ENCODE results near the gene THRAP3. TPM values are rescaled to one million over a fixed set of nuclear protein-coding genes. Genes with fewer than 3 reads are reported as not detected.

THRAP3 gene
- total and polyA plus RNA-seq, 9 of the 15 experiments (the other 6 are each of a cell fraction or from before 2014, with no cell fraction given) = 66.2 to 135 (median 113) TPM

DNA sequence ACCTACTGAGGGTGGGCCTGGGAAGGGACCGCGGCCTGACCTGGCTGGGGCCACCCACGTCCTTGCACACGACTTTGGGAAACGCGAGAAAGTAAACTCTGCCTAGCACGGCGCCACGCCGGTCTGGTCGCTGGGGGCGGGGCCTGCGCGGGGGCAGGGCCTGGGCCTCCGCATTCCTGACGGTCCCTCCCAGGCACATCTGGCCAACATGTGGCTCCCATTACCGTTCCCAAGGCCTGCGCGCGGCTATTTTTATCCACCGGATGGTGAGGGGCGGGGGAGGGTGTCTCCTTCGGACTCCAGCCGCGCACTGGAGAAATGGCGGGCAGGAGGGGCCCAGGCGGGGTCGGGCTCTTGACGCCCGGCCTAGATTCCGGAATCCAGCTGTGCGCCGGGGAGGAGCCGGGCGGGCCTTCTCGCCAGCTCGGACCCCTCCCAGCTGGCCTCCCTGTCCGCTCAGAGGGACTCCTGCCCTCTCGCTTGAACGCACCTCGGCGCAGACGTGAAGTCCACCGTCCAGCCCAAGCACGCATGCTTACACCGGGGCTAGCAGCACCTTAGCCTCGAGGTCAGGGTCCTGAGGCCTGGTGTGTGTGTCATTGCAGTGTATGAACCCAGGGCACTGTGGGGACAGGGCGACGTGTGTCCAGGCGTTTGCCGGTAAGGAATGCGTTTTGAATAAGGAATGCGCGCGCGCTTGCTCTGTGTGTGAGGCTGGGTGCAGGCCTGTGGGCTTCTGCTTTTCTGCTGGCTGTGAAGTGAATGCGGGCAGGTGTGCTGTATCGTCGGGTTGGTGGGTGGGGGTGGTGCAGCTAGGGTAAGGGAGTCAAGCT is 97.1 kb downstream of the THRAP3 start (continued):
- TF ChIP-seq HNRNPLL (IDR thresholded peaks at IDR 0.05; ENCODE audit: low read depth, low read length, poor library complexity, severe bottlenecking) = peak; percentile 67
- TF ChIP-seq OTX1 (CRISPR knock-in tag; IDR thresholded peaks at IDR 0.05) = no peak
- TF ChIP-seq RAD21 (CRISPR knock-in tag; conservative IDR thresholded peaks at IDR 0.05 in 1 of 2, IDR thresholded peaks at IDR 0.05 in 1 of 2) = no peak
- peak; percentile 63 for TF ChIP-seq EP300 (IDR thresholded peaks at IDR 0.05; ENCODE audit: low read length)
- TF ChIP-seq ZNF707 (CRISPR knock-in tag; conservative IDR thresholded peaks at IDR 0.05) = no peak
- no peak for TF ChIP-seq ZNF184 (CRISPR knock-in tag; IDR thresholded peaks at IDR 0.05)
- TF ChIP-seq FOXM1 (IDR thresholded peaks at IDR 0.05; ENCODE audit: low read depth) = no peak
- TF ChIP-seq FOXM1 (CRISPR knock-in tag; IDR thresholded peaks at IDR 0.05; ENCODE audit: low read depth) = peak; percentile 95
- TF ChIP-seq TSC22D4 (tag; IDR thresholded peaks at IDR 0.05) = no peak
- TF ChIP-seq MEF2A (IDR thresholded peaks at IDR 0.05; ENCODE audit: control insufficient read depth, low read depth, low read length) = peak; percentile 99
- TF ChIP-seq TFAM (CRISPR knock-in tag; conservative IDR thresholded peaks at IDR 0.05) = no peak
- TF ChIP-seq SMAD4 (CRISPR knock-in tag; conservative IDR thresholded peaks at IDR 0.05) = peak; percentile 97
- TF ChIP-seq HNRNPK (IDR thresholded peaks at IDR 0.05; ENCODE audit: low read depth, low read length, poor library complexity, severe bottlenecking) = no peak
- TF ChIP-seq ZFX (CRISPR knock-in tag; IDR thresholded peaks at IDR 0.05) = peak; percentile 97
- TF ChIP-seq POLR2G (IDR thresholded peaks at IDR 0.05; ENCODE audit: low read depth, low read length) = peak; percentile 91
- no peak for TF ChIP-seq ZNF224 (CRISPR knock-in tag; IDR thresholded peaks at IDR 0.05)
- peak; percentile 93 for TF ChIP-seq RBFOX2 (IDR thresholded peaks at IDR 0.05; ENCODE audit: low read depth, low read length)
- TF ChIP-seq, protein P1, sequence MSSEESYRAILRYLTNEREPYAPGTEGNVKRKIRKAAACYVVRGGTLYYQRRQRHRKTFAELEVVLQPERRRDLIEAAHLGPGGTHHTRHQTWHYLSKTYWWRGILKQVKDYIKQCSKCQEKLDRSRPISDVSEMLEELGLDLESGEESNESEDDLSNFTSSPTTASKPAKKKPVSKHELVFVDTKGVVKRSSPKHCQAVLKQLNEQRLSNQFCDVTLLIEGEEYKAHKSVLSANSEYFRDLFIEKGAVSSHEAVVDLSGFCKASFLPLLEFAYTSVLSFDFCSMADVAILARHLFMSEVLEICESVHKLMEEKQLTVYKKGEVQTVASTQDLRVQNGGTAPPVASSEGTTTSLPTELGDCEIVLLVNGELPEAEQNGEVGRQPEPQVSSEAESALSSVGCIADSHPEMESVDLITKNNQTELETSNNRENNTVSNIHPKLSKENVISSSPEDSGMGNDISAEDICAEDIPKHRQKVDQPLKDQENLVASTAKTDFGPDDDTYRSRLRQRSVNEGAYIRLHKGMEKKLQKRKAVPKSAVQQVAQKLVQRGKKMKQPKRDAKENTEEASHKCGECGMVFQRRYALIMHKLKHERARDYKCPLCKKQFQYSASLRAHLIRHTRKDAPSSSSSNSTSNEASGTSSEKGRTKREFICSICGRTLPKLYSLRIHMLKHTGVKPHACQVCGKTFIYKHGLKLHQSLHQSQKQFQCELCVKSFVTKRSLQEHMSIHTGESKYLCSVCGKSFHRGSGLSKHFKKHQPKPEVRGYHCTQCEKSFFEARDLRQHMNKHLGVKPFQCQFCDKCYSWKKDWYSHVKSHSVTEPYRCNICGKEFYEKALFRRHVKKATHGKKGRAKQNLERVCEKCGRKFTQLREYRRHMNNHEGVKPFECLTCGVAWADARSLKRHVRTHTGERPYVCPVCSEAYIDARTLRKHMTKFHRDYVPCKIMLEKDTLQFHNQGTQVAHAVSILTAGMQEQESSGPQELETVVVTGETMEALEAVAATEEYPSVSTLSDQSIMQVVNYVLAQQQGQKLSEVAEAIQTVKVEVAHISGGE (CRISPR knock-in tag; IDR thresholded peaks at IDR 0.05) = peak in 1 of 3 experiments; percentile 44; a peak in 1 of 6 replicates
- peak; percentile 67 for TF ChIP-seq TCF3 (CRISPR knock-in tag; IDR thresholded peaks at IDR 0.05)
- no peak for TF ChIP-seq ZNF354B (CRISPR knock-in tag; IDR thresholded peaks at IDR 0.05)
- TF ChIP-seq ELF1 (tag; IDR thresholded peaks at IDR 0.05) = no peak
- TF ChIP-seq SP1 (CRISPR knock-in tag; IDR thresholded peaks at IDR 0.05) = peak; percentile 89
- peak; percentile 10; the same call in 1 of the 2 replicates for TF ChIP-seq TAL1 (IDR thresholded peaks at IDR 0.05)
- peak; percentile 37 for TF ChIP-seq SETDB1 (IDR thresholded peaks at IDR 0.05; ENCODE audit: low read length)
- TF ChIP-seq ZNF239 (CRISPR knock-in tag; IDR thresholded peaks at IDR 0.05) = no peak

Data from K562 (cell line).